K562 (cell line): ENCODE measurements around the gene TOMM5. TPM values are rescaled to one million over a fixed set of nuclear protein-coding genes. Genes with fewer than 3 reads are reported as not detected.

Experiments used
- ATAC-seq: fragments of 200-7000 bp; cut with Tn5 transposase; 3 replicates; pipeline ENCODE4 v1.9.1; 2020; ENCODE audit warnings: moderate library complexity
- BruUV-seq: library from RNA; stranded (reverse); fragments of 400-500 nt; replicated peaks from 2 replicates; lab custom pipeline; 2021; lab: Mats Ljungman, UMichigan
- CTCF ChIA-PET: fragments of 300-600 bp; formaldehyde crosslinking; extraction: SDS; loops from one replicate; lab custom pipeline; 2021; ENCODE audit warnings: low intra/inter-chr PET ratio; lab: Yijun Ruan, JAX
- POLR2A ChIA-PET: fragments of 300-600, 350-650 bp; sonication (Branson Sonifier 250); formaldehyde crosslinking; extraction: SDS; loops from one replicate; lab custom pipeline; 2021; ENCODE audit warnings: antibody characterized with exemption, inconsistent platforms; lab: Yijun Ruan, JAX
- DNase-seq, 4 experiments: peaks; one replicate each; pipeline versions ENCODE4 v3.0.0 to v3.0.0-alpha.2; 2011 to 2018; ENCODE audit warnings: low spot score in 3 of 4, mixed read lengths in 3 of 4; ENCODE audit errors: extremely low read depth in 1 of 4
- FAIRE-seq: peaks from 2 replicates; lab custom pipeline; 2011; peaks lifted over from hg19 to GRCh38; lab: Jason Lieb, UNC
- H2AFZ ChIP-seq: 2 replicates; pipeline ENCODE4 v1.6.0; 2011; ENCODE audit warnings: low read depth, low read length, control low read depth, inconsistent platforms
- H3K27ac ChIP-seq: fragments of 200-600 bp; 3 replicates; pipeline ENCODE4 v1.8.0; 2011; ENCODE audit warnings: low read depth, mild to moderate bottlenecking, control low read depth, inconsistent platforms, low read length, moderate library complexity, mixed read lengths; ENCODE audit errors: extremely low read depth
- H3K27me3 ChIP-seq, 2 experiments: fragments of 300-600 bp in 1 of 2; 2 replicates in 1 of 2; 3 replicates in 1 of 2; pipeline versions ENCODE4 v1.6.0 to v1.8.0; 2011; ENCODE audit warnings: inconsistent platforms in 2 of 2, low read length in 2 of 2, mild to moderate bottlenecking in 1 of 2, mixed read lengths in 1 of 2, moderate library complexity in 1 of 2; ENCODE audit not compliant: control insufficient read depth in 2 of 2, insufficient read depth in 2 of 2
- H3K36me3 ChIP-seq: fragments of 300-600 bp; 3 replicates; pipeline ENCODE4 v1.8.0; 2011; ENCODE audit warnings: mild to moderate bottlenecking, low read length, inconsistent platforms; ENCODE audit not compliant: control insufficient read depth, insufficient read depth
- H3K4me1 ChIP-seq, 2 experiments: fragments of 200-600 bp in 1 of 2; replicated peaks in 1 of 2; 2 replicates in 1 of 2; 3 replicates in 1 of 2; pipeline versions ENCODE4 v1.5.1 to v1.8.0; 2011; ENCODE audit warnings: inconsistent platforms in 2 of 2, low read length in 2 of 2, mild to moderate bottlenecking in 1 of 2, mixed read lengths in 1 of 2, moderate library complexity in 1 of 2; ENCODE audit not compliant: control insufficient read depth in 2 of 2, insufficient read depth in 2 of 2
- H3K4me2 ChIP-seq: 2 replicates; pipeline ENCODE4 v1.6.1; 2011; ENCODE audit warnings: low read length, control low read depth, inconsistent platforms, mixed read lengths; ENCODE audit not compliant: insufficient read depth
- H3K4me3 ChIP-seq: fragments of 200-600 bp; sonication (generic), shearing (Covaris generic); 2 replicates; pipeline ENCODE4 v1.5.1; 2016; ENCODE audit warnings: control low read depth, inconsistent platforms
- H3K79me2 ChIP-seq: fragments of 200-600 bp; 3 replicates; pipeline ENCODE4 v1.8.0; 2011; ENCODE audit warnings: low read length, inconsistent platforms; ENCODE audit not compliant: control insufficient read depth, insufficient read depth
- H3K9ac ChIP-seq, 2 experiments: 2 replicates each; pipeline versions ENCODE4 v1.6.0 to v1.6.1; 2011; ENCODE audit warnings: low read depth in 2 of 2, low read length in 2 of 2, control low read depth in 1 of 2, inconsistent platforms in 1 of 2, mild to moderate bottlenecking in 1 of 2, mixed read lengths in 1 of 2; ENCODE audit not compliant: insufficient read depth in 1 of 2
- H3K9me1 ChIP-seq: one replicate; pipeline ENCODE4 v1.6.0; 2011; ENCODE audit warnings: inconsistent platforms, mild to moderate bottlenecking, low read length, moderate library complexity; ENCODE audit not compliant: control insufficient read depth, insufficient read depth
- H3K9me3 ChIP-seq: replicated peaks from 2 replicates; pipeline ENCODE4 v1.5.1; 2011; ENCODE audit warnings: low read depth, low read length, inconsistent platforms; ENCODE audit not compliant: control insufficient read depth, insufficient read depth
- H4K20me1 ChIP-seq: replicated peaks from 2 replicates; pipeline ENCODE4 v1.6.1; 2011; ENCODE audit warnings: low read length, inconsistent platforms, mixed read lengths; ENCODE audit not compliant: control insufficient read depth, insufficient read depth
- CTCF ChIP-seq, 3 experiments: IDR thresholded peaks in 2 of 3; conservative IDR thresholded peaks in 1 of 3; 2 replicates each; pipeline ENCODE4 v1.5.1; 2011 to 2012; ENCODE audit warnings: low read length in 3 of 3, mild to moderate bottlenecking in 3 of 3, control low read depth in 2 of 3, improper control_type of control experiment in 1 of 3, inconsistent platforms in 1 of 3, low read depth in 1 of 3, mixed read lengths in 1 of 3, moderate library complexity in 1 of 3; ENCODE audit not compliant: insufficient read depth in 2 of 3
- MYNN ChIP-seq, 2 experiments: sonication (generic); formaldehyde crosslinking in 1 of 2; IDR thresholded peaks; 2 replicates each; pipeline versions ENCODE4 v1.5.0 to v1.6.1; 2016 to 2020; ENCODE audit warnings: antibody characterized with exemption in 1 of 2, missing genetic modification reagents in 1 of 2
- NFATC3 ChIP-seq: fragments of 450-650 bp; IDR thresholded peaks from 2 replicates; pipeline ENCODE4 v1.6.1; 2017; ENCODE audit warnings: mild to moderate bottlenecking
- ZNF436 ChIP-seq: fragments of 250-450, 450-650 bp; sonication (Bioruptor Pico); formaldehyde crosslinking; IDR thresholded peaks from 2 replicates; pipeline ENCODE4 v1.7.0; 2020; ENCODE audit warnings: mild to moderate bottlenecking
- WGBS: fragments of 100-300 bp; shearing (Covaris generic); methylation state at CpG from one replicate; pipeline ENCODE4 v1.1.6; 2016; ENCODE audit warnings: low coverage, mixed read lengths; ENCODE audit not compliant: insufficient coverage; ENCODE audit errors: missing lambda C conversion rate; 5-methylcytosine and 5-hydroxymethylcytosine counted together
- in situ Hi-C: fragments of 300-500 bp; cut with MboI; formaldehyde crosslinking; loops from 4 replicates; pipeline ENCODE4 v1.15.0; 2018; ENCODE audit warnings: inconsistent platforms, mixed read lengths
- intact Hi-C: fragments of 100-400 bp; cut with micrococcal nuclease; formaldehyde crosslinking; loops from 2 replicates; pipeline ENCODE4 v1.14.2; 2022
- polyA plus RNA-seq, 8 experiments: library from polyadenylated mRNA; depleted of rRNA in 4 of 8; stranded (reverse) in 5 of 8; unstranded in 3 of 8; fragments of >200 nt; fragmentation: Nextera tagmentation in 2 of 8; fragmentation: Illumina TruSeq in 1 of 8; extraction: Ambion mirVana in 2 of 8; extraction: Trizol in 1 of 8; gene quantifications; 2 replicates each; pipeline versions ENCODE4 v1.2.1 to v1.2.3, GENCODE V29; 2011 to 2014; ENCODE audit warnings: inconsistent platforms in 1 of 8, missing spikeins in 1 of 8
- total RNA-seq, 7 experiments: library from RNA; depleted of rRNA in 6 of 7; stranded (reverse); fragments of >200 nt in 6 of 7; fragmentation: Illumina TruSeq in 2 of 7; extraction: Trizol in 2 of 7; gene quantifications; 2 replicates each; pipeline versions ENCODE4 v1.2.1 to v1.2.3, GENCODE V29; 2011 to 2021; ENCODE audit warnings: low replicate concordance in 1 of 7
- TF ChIP-seq, protein P1 (sequence below): IDR thresholded peaks from 2 replicates; pipeline ENCODE4 v1.6.1; 2011; ENCODE audit warnings: borderline replicate concordance, low read depth, mild to moderate bottlenecking, moderate library complexity, low read length; ENCODE audit not compliant: insufficient read depth, poor library complexity, severe bottlenecking

The TOMM5 gene
- total and polyA plus RNA-seq, 9 of the 15 experiments (the other 6 are each of a cell fraction or from before 2014, with no cell fraction given), result 262 to 1,742 (median 496) TPM

DNA sequence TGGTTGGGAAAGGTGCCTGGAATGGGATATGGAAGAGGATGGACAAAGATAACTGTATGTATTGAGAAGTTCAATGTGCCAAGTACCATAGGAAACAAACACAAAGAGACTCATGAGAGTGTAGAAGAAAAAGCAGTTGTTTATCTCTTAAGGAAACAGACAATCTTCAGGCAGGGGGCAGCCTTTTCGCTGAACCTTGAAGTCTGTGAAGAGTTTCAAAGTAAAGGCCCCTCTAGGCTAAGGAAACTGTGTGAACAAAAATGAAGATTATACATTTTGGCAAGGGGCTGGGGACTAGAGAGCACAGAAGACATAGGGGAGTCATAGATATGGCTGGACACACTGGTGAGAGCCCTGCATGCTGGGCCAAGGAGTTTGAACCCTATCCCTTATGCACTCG is 30.9 kb upstream of the TOMM5 start:
- Histone ChIP-seq H3K9me1 (no peaks in the 10 kb centered on the region), H4K20me1 (peaks cover 8% of the 10 kb centered on the region; the same call in 1 of the 2 replicates), H3K27ac (no peak overlapping the region), H3K79me2 (no peaks in the 10 kb centered on the region), H2AFZ (no peak overlapping the region), H3K36me3 (no peaks in the 10 kb centered on the region), H3K4me1 (no peaks in the 10 kb centered on the region; a peak in 1 of 5 replicates), H3K4me3 (no peak overlapping the region), H3K4me2 (no peak overlapping the region), H3K9me3 (no peaks in the 10 kb centered on the region), H3K27me3 (peaks cover 24 to 47% of the 10 kb centered on the region in 2 experiments), H3K9ac (no peak overlapping the region)
- no peak for TF ChIP-seq NFATC3
- TF ChIP-seq, protein P1, sequence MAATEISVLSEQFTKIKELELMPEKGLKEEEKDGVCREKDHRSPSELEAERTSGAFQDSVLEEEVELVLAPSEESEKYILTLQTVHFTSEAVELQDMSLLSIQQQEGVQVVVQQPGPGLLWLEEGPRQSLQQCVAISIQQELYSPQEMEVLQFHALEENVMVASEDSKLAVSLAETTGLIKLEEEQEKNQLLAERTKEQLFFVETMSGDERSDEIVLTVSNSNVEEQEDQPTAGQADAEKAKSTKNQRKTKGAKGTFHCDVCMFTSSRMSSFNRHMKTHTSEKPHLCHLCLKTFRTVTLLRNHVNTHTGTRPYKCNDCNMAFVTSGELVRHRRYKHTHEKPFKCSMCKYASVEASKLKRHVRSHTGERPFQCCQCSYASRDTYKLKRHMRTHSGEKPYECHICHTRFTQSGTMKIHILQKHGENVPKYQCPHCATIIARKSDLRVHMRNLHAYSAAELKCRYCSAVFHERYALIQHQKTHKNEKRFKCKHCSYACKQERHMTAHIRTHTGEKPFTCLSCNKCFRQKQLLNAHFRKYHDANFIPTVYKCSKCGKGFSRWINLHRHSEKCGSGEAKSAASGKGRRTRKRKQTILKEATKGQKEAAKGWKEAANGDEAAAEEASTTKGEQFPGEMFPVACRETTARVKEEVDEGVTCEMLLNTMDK, result peak; percentile 3
- no peak for TF ChIP-seq ZNF436 (CRISPR knock-in tag)
- 0 out of 6 replicates have a peak, but pooled peaks of 1 of the 3 experiments have one; percentile 18 for TF ChIP-seq CTCF (IDR thresholded peaks at IDR 0.05 in 2 of 3, conservative IDR thresholded peaks at IDR 0.05 in 1 of 3; ENCODE audit: insufficient read depth in 2 of 3, low read depth in 1 of 3, low read length in 3 of 3)
- peak; percentile 94 for TF ChIP-seq MYNN (IDR thresholded peaks at IDR 0.05)
- peak; percentile 53; the same call in 1 of the 2 replicates for TF ChIP-seq MYNN (CRISPR knock-in tag; IDR thresholded peaks at IDR 0.05)
- ATAC-seq, result peak; percentile 23; the same call in 2 of the 3 replicates
- intact Hi-C loops, result no loop called here
- CTCF ChIA-PET, result no interaction called here
- DNase-seq, result no peak
- 0% methylated on average over 2 of the region's 2 CpGs for WGBS
- no peak for FAIRE-seq
- in situ Hi-C loops, result no loop called here
- no TSS peak for BruUV-seq
- POLR2A ChIA-PET, result no interaction called here
